ENCODE data around the gene SLC8A1. TPM values are rescaled to one million over a fixed set of nuclear protein-coding genes. Genes with fewer than 3 reads are reported as not detected.

SLC8A1 gene
- total RNA-seq, 4 donors from 2014 or later, result 1.3 to 3.8 (median 2.4) TPM

DNA sequence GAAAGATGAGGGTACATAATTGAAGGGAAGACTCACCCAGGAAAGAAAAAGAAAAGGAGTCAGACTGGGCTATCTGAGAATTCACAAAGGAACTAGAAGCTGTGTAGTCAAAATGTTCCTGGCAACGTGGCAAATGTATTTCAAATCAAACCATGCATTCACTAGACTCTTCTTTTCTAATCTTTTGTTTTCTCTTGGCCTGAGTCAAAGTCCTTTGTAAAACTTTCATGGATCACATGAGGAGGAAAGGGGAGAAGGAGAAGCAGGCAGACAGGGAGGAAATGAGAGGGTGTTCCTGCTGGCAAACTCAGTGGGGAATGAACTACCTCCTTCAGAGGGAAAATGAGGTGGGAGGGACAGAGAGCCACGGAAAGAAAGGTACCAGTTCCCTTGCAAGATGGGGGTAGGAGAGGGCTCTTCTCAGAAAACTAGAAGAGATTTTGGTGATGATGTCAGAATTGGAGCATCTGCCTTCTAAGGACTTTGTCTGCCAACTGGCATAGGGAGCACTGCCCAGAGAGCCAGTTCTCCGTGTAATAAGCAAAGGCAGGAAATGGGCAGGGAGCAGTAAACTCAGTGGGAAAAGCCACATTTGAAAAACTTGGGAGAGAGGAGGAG is 51.4 kb downstream of the SLC8A1 start:
- in situ Hi-C loops (cut with MboI; ENCODE audit: low sequenced_read_pairs in 4 of 4) (no loop called here), intact Hi-C loops (cut with DNase I; ENCODE audit: low total_unique reads) (no loop called here)
- H3K4me1 ChIP-seq, result peaks cover 0 to 15% of the 10 kb centered on the region in 2 donors
- H3K4me3 ChIP-seq, result no peak overlapping the region
- H3K9me3 ChIP-seq, result no peaks in the 10 kb centered on the region
- H3K27ac ChIP-seq, result no peak overlapping the region
- ATAC-seq (no peak), DNase-seq (no peak)
- H3K27me3 ChIP-seq, result no peaks in the 10 kb centered on the region
- no peak for TF ChIP-seq POLR2A (IDR thresholded peaks at IDR 0.05)
- TF ChIP-seq, protein P1, sequence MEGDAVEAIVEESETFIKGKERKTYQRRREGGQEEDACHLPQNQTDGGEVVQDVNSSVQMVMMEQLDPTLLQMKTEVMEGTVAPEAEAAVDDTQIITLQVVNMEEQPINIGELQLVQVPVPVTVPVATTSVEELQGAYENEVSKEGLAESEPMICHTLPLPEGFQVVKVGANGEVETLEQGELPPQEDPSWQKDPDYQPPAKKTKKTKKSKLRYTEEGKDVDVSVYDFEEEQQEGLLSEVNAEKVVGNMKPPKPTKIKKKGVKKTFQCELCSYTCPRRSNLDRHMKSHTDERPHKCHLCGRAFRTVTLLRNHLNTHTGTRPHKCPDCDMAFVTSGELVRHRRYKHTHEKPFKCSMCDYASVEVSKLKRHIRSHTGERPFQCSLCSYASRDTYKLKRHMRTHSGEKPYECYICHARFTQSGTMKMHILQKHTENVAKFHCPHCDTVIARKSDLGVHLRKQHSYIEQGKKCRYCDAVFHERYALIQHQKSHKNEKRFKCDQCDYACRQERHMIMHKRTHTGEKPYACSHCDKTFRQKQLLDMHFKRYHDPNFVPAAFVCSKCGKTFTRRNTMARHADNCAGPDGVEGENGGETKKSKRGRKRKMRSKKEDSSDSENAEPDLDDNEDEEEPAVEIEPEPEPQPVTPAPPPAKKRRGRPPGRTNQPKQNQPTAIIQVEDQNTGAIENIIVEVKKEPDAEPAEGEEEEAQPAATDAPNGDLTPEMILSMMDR (IDR thresholded peaks at IDR 0.05 in 4 of 5, conservative IDR thresholded peaks at IDR 0.05 in 1 of 5), result no peak
- H3K36me3 ChIP-seq, result no peaks in the 10 kb centered on the region

DNA sequence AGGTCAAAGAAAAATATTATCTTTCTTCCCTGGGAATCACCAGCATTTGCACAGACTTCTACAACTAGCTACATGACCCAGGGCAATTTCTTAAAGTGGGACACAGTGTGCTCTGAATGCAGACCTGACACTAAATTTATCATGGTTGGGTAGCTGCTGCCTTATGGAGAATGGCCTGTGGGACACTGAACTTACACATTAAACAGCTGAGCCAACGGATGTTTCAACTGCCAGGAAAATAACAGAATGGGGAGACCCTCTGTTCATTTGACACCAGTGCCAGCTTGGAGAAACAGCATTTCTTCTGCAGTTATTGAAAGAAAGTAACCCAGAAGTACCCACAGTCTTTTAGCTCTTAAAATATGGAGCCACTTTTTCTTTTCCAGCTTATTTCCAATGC is 54.1 kb downstream of the SLC8A1 start:
- H3K36me3 ChIP-seq, result no peaks in the 10 kb centered on the region
- no peaks in the 10 kb centered on the region for H3K27me3 ChIP-seq
- intact Hi-C loops (cut with DNase I; ENCODE audit: low total_unique reads) (no loop called here), in situ Hi-C loops (cut with MboI; ENCODE audit: low sequenced_read_pairs in 4 of 4) (no loop called here)
- no peak overlapping the region for H3K4me3 ChIP-seq
- ATAC-seq, result no peak
- H3K27ac ChIP-seq, result no peak overlapping the region
- TF ChIP-seq, protein P1 (IDR thresholded peaks at IDR 0.05 in 4 of 5, conservative IDR thresholded peaks at IDR 0.05 in 1 of 5), result no peak
- no peak for TF ChIP-seq POLR2A (IDR thresholded peaks at IDR 0.05)
- H3K9me3 ChIP-seq, result no peaks in the 10 kb centered on the region
- peaks cover 0 to under 1% of the 10 kb centered on the region in 2 donors for H3K4me1 ChIP-seq
- no peak for DNase-seq

DNA sequence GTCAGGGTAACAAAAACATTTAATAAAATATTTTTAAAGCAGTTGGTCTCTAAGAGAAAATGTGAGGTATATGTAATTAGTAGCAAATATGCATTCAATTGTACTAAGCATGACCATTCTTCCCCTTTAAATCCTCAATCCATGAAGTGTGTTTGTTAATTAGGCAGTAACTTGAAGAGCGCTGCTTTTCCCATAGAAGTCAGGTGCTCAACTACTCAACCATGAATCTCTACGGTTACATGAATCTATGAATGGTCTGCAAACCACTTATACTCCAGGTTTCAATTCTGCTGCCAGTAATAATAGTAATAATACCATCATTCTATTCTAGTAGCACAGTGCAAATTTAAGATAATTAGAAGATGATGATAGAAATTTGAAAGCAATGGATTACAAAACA is 55.8 kb downstream of the SLC8A1 start:
- Histone ChIP-seq H3K4me1 (no peaks in the 10 kb centered on the region), H3K27me3 (no peaks in the 10 kb centered on the region), H3K4me3 (no peak overlapping the region), H3K27ac (no peak overlapping the region), H3K9me3 (no peaks in the 10 kb centered on the region), H3K36me3 (no peaks in the 10 kb centered on the region)
- DNase-seq (no peak), ATAC-seq (no peak)
- no peak for TF ChIP-seq POLR2A (IDR thresholded peaks at IDR 0.05)
- TF ChIP-seq, protein P1 (IDR thresholded peaks at IDR 0.05 in 4 of 5, conservative IDR thresholded peaks at IDR 0.05 in 1 of 5), result no peak
- in situ Hi-C loops (cut with MboI; ENCODE audit: low sequenced_read_pairs in 4 of 4) (no loop called here), intact Hi-C loops (cut with DNase I; ENCODE audit: low total_unique reads) (no loop called here)

DNA sequence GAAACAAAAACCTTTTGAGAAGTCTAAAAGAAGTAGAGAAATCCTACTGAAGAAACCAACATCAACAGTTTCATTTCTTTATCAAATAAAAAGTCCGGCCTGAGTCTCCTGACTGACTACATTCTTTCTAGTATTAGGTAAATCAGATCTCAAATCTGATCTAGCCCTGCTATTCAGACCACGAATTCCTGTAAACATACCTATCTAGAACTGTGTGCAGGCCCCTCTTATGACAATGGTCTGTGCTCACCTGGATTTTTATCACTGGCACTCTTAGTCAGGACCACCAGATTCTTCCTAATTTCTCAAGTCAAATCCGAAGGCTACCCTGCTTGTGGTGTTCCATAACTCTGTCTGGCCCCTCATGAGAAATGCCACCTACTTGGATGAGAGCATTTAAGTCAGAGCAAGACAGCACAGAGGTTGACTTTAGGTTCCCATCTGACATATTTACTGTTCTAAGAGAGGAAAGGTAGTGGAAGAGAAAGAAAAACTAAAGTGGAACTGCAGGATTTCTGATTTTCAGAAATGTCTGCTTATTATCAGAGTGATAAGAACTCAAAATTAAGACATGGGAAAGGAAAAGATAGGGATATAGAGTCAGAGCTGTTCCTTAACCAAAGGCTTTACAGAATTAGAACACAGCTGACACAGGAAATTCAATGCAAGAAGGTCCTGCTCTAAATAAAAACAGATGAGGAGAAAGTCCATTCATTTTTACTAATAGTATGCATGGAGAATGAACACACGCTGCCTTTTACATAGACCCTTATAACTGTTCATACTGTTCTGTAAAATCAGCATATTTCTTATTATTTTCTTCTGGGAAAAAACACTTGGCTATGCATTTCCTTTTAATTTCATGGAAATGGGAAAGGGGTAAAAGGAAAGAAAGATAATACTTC is 56.5 kb downstream of the SLC8A1 start:
- Histone ChIP-seq H3K36me3 (no peaks in the 10 kb centered on the region), H3K4me3 (no peak overlapping the region), H3K9me3 (no peaks in the 10 kb centered on the region), H3K27ac (no peak overlapping the region), H3K4me1 (no peaks in the 10 kb centered on the region), H3K27me3 (no peaks in the 10 kb centered on the region)
- no peak for TF ChIP-seq POLR2A (IDR thresholded peaks at IDR 0.05)
- intact Hi-C loops (cut with DNase I; ENCODE audit: low total_unique reads) (no loop called here), in situ Hi-C loops (cut with MboI; ENCODE audit: low sequenced_read_pairs in 4 of 4) (no loop called here)
- ATAC-seq, result no peak
- DNase-seq, result no peak

DNA sequence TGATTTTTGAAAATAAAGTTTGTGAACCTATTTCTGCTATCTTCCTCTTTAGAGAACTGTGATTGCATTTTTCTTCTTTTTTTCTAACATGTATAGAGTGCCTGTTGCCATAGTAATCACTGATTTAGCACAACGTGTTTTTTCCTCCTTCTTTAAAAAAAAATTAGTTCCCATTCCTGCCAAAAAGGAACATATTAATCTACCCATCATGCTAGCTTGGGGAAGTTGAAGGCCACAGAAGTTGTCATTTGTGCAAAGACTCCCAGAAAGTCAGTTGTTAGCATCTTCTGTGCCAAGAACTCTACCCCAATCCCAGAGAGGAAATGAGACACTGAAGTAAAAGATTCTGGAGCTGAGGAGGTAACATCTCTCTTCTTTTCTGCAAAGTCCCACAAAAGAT is 57.3 kb downstream of the SLC8A1 start:
- H3K36me3 ChIP-seq, result no peaks in the 10 kb centered on the region
- DNase-seq (no peak), ATAC-seq (no peak)
- in situ Hi-C loops (cut with MboI; ENCODE audit: low sequenced_read_pairs in 4 of 4), result no loop called here
- H3K4me3 ChIP-seq, result no peak overlapping the region
- intact Hi-C loops (cut with DNase I; ENCODE audit: low total_unique reads), result no loop called here
- no peak overlapping the region for H3K27ac ChIP-seq
- no peak for TF ChIP-seq POLR2A (IDR thresholded peaks at IDR 0.05)
- TF ChIP-seq, protein P1 (IDR thresholded peaks at IDR 0.05 in 4 of 5, conservative IDR thresholded peaks at IDR 0.05 in 1 of 5), result no peak
- H3K4me1 ChIP-seq, result no peaks in the 10 kb centered on the region
- no peaks in the 10 kb centered on the region for H3K9me3 ChIP-seq
- H3K27me3 ChIP-seq, result no peaks in the 10 kb centered on the region
